Stimulated activated CD8-positive, alpha-beta memory T cell treated with anti-CD3 and anti-CD28 coated beads, Interleukin-12 subunit alpha, Interleukin-12 subunit beta, amount 100 ng/mL, for 24 hours (primary cell): ENCODE data around the gene SBF1.

Source experiments
- DNase-seq: peaks from one replicate; pipeline ENCODE4 v3.0.0-alpha.2; 2020; ENCODE audit errors: extremely low read depth

Gene SBF1

DNA sequence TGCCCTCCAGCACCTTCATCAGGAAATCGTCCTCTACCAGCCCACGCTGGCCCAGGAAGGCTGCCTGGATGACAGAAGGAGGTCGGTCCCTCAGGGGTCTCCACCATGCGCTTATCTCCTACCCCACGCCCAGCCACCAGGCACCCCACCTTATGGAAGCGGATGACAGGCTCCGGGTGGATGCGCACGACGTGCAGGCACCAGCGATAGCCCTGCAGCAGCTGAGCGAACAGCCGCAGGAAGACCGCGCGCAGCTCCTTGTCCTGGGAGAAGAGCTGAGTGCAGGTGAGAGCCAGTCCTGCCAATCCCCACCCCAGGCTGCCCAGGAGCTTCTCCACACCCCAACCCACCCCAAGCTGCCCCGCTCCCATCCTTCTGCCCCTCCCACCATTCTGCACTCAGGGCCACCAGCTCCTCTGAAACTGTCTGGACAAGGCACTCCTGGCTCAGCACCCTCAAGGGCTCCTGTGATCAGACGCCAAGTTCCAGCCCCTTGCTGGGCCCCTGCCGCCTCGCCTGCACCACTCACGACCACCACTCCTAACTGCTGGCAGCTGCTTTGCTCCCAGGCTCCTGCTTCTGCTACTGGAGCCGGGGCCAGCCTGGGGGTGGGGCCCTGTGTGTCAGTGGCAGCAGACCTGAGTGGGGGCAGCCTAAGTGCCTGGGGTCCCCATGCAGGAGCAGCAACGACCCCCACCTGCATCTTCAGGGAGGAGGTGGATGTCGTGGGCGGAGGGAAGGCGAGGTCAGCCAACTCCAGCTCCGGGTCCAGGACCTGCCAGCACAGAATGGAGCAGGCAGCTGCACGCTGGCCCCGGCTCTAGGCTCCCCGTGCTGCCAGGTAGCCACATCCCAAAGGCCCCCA, 9.5 kb downstream of the SBF1 start:
- no peak for DNase-seq

DNA sequence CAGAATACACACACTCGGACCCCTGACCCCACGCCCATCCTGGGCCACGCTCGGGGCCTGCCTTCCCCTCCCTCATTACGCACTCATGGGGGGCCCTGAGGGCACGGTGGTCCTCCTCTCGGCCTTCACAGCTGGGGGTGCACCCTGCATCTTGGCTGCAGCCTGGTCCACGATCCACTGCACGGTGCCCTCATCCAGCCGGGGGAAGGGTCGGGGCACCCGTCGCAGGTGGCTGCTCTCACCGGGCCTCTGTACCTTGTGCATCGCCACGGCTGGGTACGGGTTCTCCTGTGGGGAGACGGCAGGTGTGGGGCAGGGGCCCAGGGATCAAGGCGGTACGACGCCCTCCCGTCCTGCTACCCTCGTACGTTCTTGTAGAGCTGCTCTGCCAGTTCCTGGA, 10.4 kb downstream of the SBF1 start:
- DNase-seq, result no peak

DNA sequence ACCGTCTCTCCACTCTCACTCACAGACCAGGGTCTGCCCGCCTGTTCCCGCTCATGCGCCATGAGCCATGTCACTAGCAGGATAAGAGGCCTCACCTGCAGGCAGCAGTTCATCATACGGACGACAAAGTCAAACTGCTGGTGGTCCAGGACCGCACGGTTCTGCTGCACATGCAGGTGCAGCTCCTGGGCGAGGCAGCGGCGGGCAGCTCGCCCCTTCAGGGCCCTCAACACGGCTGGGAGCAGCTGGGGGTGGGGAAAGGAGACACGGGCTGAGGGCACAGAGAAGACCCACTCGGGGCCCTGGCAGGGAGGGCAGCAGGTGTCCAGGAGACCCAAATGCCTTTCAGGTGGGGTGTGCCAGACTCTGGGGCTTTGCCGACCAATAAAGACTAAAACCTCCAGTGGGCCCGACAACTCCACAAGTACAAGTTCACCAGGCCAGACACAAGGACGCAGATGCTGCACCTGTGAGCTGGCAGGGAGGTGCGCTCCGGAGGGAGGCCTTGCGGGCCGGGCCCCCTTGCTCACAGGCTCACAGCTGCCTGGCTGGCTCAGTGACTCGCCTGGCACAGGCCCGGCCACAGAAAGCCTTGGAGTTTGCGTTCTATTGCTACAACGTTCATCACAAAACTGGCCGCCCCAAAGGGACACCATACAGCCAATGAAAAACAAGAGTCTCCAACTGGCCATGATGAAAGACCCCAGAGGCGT, 11.5 kb downstream of the SBF1 start:
- DNase-seq, result no peak

DNA sequence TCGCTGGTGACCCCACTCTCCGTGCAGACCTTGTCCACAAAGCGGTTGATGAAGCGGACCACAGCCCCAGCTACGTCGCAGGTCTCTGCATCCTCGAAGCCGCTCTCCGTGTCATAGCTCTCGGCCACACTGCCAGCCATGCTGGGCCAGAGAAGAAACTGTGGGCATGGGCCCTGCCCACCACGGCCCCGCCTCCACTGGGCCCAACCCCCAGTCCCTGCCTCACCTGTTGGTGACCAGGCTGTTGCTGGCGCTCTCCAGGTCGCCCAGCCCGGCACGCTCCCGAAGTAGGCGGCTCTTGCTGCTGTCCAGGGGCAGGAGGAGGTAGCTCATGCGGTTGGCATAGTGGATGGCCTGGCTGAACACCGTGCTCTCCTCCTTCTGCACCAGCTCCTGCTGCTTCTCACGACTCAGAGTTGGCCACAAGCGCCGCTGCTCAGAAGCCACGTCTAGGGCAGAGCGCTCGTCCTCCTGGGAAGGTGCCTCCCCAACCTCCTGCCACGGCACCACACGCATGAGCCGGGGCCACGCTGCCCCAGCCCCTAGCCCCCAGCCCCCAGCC, 12.8 kb downstream of the SBF1 start:
- no peak for DNase-seq

DNA sequence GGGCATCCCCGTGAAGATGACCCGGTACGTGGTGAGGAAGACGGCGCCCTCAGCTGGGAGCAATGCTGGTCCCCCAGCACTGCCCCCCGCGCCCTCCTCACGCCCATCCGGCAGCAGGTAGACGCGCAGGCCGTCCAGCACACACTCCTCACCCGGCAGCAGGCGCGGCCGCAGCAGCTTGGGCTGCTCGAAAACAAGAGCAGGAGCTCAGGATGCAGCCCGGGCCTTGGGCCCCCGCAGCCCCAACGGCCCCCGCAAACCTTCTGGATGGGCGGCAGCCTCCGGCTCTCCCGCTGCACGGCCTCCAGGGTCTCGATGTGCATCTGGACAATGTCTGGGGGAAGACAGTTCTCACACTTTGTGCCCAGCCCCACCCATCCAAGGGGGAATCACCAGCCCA, 13.3 kb downstream of the SBF1 start:
- no peak for DNase-seq

DNA sequence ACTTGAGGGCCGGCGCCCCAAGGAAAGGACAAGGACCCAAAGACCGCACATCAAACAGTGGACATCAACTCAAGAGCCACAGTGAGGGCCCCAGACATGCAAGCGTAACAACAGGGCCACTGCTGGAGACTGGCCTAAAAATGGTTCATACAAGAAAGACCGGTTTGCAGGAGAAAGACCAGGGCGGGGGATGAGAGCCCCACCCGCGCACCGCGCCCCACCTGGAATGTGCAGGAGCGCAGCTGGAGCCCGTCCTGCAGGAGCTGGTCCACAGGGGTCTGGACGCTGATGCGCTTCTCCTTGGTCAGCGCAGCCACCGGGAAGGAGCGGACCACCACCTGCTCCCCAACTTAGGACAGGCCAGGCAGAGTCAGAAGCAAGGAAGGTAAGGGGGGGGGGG, 13.9 kb downstream of the SBF1 start:
- DNase-seq, result no peak

DNA sequence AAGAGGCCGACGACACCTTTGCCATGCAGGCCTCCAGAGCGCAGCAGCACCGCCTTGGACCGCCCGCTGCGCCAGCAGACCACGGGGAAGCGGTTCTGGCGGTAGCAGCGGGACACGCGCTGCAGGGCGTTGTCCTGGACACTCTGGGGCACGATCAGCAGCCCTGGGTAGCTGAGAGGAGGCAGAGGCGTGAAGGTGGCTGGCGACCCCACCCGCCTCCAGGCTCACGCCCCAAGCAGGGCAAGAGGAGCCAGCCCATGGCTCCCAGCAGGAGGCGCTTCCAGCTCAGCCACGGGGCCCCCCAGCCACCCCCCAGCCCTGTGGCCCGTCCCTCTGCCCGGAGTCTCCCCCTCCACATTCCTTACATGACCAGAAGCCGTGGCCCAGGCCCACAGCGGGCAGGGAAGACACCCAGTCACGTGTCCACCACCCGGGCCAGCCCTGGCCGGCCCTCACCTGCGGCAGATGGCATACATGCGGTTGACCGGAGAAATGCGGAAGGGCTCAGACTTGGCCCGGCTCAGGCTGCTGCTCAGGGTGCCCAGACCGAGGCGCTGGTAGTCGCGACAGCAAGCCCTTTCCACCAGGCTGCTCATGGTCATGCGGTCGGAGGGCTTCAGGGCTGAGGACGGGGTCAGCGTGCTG, 15.2 kb downstream of the SBF1 start:
- no peak for DNase-seq

DNA sequence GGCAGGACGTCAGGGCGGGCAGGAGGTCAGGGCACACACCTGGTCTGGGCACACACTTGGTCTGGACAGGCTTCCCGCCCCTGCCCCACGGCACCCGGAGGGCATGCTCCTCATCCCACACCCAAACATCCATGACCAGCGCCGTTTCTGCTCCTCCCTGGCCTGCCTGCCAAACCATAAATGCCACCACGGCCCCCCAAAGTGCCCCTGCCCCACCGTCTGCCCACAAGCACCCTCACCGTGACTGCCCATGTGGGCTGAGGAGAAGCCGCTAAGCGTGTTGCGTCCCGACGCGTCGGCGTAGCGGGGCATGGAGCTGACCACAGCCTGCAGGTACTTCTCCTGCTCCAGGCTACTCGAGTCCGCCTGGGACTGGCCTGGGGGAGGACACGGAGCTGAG, 15.8 kb downstream of the SBF1 start:
- no peak for DNase-seq

DNA sequence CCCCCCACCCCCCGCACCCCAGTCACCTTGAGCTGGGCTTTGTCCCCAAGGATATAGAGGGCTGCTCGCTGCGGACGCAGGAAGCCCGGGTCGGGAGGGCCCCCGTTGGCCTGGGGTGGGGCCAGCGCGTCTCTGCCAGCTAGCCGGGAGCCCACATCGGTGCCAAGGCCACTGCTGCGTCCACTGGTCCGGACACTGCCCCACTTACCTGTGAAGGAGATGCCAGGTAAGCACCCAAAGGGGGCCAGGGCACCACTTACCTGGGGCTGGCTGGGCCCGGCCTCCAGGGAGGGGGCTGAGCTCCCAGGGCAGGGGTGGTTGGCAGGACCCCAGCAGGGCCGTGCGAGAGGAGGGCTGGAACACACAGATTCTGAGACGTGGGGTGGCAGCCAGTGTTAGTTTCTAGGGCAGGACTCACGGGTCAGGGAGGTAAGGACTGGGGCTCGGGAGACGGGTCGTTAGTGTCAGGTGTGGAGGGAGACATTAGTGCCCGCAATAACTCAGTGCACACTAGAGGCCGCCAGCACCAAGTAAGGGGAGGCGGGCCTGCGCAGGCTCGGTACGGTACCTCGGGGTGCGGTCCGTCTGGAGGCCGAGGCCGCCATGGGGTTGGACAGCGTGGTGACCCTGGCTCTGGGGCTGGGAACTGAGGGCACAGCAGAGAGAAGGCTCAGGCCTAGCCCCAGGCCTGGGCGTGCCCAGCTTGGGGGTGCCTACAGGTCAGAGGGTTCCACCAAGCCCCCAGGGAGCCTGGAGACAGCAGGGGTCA, 18.2 kb downstream of the SBF1 start:
- DNase-seq, result no peak

DNA sequence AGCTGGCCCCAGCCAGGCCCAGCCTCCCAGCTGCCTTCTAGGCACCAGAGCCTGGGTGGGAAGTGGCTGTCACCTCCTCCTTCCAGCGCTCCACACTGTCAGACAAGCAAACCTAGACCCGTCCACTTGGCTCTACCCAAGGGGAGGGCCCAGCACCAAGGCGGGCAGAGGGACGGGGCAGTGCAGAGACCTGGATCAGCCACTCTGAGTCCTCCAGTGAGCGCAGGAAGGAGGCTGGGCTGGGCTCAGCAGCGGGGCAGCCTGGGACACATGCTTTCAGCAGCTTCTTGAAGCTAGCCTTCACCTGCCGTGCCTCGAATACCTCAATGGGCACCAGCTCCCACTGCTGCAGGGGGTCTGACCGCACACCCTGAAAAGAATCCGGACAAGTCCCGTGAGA, 18.8 kb downstream of the SBF1 start:
- no peak for DNase-seq

DNA sequence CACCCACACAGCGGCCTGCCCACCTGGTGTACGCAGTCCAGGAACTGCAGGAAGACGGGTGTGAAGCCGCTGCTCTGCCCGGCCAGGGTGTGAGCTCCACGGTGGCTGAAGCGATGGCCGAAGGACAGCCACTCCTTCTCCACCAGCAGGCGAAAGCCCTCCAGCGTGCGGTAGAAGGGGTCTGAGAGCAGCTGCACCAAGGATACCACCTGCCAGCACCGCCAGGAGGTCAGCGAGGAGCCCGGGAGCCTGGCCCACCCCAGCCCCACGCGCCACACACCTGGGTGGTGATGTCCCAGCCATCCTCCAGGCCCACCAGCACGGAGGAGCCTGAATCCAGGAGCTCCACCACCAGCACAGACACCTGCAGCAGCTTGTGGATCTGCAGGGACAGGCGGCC, 19.6 kb downstream of the SBF1 start:
- no peak for DNase-seq

DNA sequence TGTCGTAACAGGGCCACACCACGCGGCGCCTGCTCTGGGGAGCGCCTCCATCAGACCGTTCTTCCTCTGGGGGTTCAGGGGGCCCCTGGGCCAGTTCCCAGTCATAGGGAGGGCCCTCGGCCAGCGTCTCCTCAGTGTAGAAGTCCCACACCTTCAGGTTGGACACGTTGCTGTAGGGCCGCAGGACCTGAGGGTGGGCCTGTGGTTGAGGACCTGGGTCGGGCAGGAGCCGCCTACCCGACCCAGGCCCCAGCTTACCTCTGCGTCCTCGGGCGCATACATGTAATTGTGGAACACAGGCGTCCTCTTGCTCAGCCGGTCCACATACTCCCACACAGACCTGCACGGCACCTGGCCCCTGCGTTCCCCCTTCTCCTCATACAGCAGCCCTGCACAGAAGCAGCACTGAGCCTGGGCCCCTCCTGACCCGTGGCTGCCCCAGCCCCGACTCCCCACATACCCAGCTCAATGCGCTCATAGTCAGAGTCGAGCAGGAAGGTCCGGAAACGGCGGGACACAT, 20.2 kb downstream of the SBF1 start:
- DNase-seq, result no peak

DNA sequence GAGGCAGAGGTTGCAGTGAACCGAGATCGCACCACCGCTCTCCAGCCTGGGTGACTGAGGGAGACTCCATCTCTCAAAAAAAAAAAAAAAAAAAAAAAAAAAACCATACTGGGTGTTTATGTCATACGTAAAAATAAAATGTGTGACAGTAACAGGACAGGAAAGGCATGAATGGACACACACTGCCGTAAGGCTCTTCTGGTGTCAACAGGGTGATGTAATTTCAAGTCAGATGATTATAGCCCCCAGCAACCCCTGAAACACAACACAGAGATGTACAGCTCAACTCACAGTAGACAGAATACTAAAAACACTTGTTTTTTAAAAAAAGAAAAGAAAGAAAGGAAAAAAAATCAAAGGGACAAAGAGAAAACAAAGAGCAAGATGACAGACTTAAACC, 22.2 kb downstream of the SBF1 start:
- DNase-seq, result no peak

DNA sequence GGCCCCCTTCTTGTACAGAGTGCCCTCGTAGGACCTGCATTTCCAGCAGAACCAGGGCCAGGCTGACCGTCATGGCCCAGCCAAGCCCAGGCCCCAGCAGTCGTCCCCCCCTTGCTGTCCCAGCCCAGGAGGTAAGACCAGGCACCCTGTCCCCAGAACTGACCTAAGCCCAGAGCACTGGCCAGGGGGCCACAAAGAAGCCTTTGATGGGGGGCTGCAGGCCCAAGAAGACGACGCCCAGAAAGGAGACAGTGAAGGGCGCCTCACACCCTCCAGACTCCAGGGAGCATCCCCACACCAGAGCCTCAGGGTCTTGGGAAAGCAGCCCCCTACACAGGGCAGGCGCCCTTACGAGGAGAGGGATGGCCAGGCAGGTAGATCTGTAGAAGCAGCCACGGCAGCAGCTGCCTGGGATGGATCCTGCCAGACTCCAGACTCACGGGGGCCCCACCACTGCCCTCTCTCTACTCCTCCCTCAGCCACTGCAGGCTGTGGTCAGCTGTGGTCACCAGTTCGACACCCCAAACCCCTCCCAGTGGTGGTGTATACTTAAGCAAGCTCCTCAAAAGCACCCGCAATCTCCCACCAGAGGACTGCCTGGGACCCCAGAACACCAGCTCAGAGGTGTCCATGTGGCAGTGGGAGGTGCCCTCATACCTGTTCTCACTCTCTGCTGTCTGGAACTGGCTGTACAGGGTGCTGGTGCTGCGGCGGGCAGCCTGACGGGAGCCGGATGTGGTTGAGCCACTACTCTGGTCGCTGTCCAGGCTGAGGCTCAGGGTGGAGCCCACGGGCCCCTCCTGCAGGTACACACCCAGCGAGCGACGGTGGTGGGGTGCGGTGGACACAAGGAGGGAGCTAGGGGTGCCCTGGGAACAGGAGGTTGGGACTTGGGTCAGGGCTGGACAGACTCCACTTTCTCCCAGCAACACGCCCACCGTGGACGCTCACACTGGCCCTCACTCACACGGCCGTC, 27.0 kb downstream of the SBF1 start:
- no peak for DNase-seq

DNA sequence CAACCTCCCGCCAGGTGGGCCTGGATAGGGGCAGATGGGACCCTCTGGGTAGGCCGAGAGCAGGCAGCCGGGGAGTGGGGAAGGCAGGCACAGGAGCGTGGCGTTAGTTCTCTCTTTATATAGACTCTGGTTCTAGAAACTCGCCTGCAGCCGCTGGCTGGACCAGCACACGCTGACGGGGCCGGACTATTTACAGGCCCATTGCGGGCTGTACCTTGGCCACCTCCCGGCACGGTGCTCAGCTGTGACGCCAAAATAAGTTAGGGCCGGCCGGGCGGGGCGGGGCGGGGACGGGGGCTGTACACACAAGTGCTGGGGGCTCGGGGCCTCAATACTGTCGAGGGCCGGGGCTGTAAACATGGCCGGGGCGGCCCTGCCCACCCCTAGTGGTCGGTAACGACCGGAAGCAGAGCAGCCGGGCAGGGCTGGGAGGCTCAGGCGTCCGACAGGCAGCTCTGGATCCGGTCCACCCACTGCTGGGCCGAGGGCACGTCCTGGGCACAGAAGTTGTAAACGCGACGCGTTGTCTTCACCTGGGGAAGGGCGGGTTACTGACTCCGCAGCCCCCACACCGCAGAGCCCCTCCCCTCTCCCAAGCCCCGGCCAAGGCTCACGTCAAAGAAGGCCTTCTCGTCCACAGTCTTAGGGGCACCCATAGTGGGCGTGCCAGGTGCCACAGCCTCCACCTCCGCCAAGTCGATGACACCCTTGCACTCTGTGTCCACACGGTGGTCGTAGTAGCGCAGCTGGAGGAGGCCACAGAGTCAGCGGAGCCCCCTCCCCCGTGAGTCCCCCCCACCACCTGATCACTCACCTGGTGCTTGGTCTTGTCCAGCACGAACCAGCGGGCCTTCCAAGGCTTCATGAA, 27.9 kb downstream of the SBF1 start:
- no peak for DNase-seq

DNA sequence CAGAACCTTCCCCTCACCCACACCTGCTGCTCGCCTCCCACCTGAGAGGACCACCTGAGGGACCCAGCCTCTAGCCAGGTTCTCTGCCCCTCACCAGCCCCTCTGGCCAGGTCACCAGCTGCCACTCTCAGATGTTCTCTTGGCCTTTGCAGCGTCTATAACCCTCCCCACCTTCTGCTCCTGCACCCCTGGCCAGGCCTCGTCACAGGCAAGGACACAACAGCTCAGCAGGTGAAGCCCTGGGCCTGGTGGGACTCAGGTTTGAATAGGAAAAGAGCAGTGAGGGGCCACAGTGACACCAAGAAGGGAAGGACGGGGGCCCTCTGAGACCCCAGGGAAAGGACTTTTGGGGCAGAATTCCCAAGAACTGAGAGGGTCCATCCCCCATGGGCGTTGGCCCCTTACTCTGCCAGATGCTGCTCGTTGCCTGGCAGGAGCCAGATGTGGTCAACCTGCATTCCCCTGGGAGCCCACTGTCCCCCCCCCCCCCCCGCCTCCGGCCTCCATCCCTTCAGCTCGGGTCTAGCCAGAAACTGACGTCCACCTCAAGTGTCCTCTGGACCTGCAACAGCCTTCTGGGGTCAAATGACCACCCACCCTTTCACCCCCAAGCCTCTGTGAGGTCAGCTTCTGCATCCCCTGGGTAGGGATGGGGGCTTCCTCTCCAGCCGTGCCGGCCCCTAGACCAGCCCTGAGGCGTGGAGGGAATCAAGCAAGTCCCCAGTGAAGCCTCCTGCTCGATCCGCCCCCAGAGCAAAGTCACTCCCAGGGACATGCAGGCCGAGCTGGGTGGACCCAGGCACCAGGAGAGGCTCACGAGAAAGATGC, 28.7 kb downstream of the SBF1 start:
- no peak for DNase-seq

DNA sequence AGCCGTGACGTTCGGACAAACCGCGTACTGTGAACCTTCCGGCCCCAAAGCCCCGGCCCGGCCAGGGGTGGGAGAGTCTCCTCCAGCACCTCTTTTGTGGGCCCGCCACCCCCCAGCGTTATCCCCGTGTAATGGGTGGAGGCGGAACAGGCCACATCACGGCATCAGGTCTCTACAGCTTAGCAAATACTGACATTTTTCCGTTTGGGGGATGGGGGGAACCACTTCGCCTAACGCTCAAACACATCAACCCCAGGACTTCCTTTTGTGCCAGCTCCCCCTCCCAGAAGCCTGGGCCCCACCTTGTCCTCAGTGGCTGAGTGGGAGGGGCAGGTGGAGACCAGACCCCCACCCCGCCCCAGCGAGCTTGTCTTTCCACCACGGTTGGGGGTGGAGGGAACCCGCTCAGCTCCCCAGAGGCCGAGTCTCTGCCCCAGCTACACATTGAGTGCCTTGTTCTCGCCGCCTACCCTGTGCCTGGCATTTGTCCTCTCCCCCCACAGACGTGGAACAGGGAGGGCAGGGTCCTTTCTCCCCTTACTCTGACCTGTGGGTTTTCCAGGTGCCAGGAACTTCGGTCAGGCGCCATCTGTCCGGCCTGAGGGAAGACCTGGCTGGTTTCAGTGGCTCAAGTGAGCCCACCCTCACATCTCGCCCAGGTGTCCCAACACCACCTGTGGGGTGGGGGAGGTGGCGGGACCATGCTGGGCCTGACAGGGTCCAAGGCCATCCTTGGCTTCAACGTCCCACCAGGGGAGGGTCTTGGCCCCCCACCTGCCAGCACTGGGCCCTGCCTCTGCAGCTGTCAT, 29.6 kb downstream of the SBF1 start:
- DNase-seq, result no peak

DNA sequence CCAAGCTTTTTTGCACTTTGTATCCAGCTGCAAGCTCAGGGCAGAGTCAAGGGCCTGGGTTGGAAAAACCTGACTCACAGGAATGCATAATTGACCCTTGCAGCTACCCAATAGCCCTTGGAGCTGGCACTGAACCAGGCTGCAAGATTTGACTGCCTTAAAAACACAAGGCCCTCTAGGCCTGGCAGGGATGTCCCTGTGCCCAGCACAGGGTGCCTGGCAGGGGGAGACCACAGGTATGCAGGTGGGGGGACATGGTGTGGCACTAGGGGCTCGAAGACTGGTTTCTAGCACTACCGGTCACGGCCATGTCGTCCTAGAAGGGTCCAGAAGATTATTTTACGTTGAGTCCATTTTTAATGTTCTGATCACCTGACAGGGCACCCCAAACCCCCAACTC, 30.2 kb downstream of the SBF1 start:
- no peak for DNase-seq
